GM18508 (cell line): ENCODE measurements around the gene RPP30.

Experiments
- ATAC-seq: cut with Tn5 transposase; IDR thresholded peaks from one replicate; pipeline ENCODE4 v1.9.1; 2021; ENCODE audit warnings: moderate number of reproducible peaks; ENCODE audit not compliant: insufficient read depth, unreplicated experiment

RPP30 gene

DNA sequence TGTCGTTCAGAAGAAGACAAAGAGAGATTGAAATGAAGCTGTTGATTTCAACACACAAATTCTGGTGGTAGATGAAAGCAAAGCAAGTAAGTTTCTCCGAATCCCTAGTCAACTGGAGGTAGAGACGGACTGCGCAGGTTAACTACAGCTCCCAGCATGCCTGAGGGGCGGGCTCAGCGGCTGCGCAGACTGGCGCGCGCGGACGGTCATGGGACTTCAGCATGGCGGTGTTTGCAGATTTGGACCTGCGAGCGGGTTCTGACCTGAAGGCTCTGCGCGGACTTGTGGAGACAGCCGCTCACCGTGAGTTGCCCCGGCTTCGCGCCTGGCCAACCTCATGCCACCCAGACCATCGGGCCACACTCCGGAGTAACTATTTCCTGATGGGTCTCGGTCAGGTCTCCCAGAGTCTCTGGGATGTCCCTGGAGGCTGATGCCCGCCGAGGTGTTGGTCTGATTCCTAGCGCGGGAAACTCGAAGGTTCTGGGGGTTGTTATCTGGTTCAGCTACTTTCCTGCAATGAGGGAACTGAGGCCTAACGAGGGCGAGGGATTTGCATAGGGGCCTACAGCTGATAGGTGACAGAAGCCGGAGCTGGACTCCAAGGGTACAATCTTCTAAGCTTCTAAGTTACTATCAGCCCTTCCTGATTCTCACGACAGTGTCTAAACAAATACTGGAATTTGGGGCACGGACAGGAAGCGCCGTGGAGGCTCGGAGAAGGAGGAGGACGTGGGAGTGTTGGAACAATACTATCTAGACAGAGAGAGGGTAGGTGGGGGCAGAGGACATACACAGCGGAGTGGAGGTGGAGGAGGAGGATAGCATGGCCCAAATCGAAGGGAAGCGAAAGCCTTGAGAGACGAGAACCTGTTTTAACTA, at the start of gene RPP30:
Gene RPP30, plus strand, starts transcription at position 209 of the 882 bp plus-strand sequence. Its CDS starts 13 bp downstream, at position 222.
- ATAC-seq: peak; percentile 73

DNA sequence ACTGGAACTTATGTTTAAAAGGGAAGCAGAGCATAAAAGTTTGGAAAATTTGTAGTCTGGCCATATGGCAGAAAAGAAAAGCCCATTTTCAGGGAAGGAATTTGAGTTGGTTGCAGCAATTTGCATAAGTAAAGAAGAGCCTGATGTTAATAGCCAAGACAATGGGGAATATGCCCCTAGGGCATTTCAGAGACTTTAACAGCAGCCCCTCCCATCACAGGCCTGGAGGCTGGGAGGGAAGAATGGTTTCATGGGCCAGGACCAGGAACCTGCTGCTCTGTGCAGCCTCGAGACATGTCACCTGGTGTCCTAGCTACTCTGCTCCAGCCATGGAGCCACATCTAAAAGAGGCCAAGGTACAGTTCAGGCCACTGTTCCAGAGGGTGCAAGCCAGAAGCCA, 49.3 kb upstream of the RPP30 start:
- no peak for ATAC-seq

DNA sequence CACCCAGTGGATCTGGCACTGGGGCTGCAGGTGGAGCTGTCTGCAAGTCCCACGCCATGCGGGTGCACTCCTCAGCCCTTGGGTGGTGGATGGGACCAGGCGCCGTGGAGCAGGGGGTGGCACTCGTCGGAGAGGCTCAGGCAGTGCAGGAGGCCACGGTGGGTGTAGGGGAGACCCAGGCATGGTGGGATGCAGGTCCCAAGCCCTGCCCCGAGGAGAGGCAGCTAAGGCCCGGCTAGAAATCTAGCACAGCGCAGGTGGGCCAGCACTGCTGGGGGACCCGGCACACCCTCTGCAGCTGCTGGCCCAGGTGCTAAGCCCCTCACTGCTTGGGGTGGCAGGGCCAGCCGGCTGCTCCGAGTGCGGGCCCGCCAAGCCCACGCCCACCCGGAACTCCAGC, 39.7 kb upstream of the RPP30 start:
- ATAC-seq: no peak

GRCh38 chr10:90834326-90834725, 37.4 kb upstream of the RPP30 start:
- ATAC-seq: no peak

- no peak for ATAC-seq
Observed at GRCh38 chr10:90837486-90837885, 34.3 kb upstream of the RPP30 start.

DNA sequence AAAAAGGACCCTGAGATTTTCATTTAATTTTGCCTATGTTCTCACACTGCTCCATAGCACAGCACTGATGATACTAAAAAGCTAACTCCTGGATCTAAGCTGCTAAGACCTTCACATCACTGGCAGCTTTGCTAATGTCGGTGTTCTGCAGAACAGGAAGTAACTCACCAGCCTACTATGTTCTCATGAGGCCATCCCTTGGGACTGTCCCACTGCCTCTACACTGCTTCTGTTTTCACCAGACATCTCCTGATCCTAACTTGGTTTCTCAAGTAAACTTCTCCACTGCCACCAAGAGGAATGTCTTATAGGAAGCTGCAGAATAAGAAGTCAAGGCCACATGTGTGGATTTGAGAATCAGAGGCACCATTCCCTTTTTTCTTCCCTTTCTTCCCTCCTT, 29.0 kb upstream of the RPP30 start:
- no peak for ATAC-seq

- no peak for ATAC-seq
Observed at GRCh38 chr10:90845726-90846125, 26.0 kb upstream of the RPP30 start.

DNA sequence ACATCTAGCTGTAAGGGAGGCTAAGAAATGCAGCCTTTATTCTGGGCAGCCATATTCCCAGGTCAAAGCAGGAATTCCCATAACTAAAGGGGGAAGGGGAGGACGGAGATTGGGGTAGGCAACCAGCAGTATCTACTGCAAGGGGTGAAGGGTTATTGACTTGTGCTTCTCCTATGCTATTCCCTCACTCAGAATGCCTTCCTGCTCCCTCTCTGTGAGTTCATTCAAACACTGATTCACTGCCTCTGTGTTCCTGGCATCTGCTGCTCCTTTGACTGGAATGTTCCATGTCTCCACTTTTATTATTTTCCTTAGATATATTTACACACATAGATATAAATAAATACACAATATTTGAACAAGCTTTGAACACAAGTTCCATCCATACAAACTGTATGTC, 25.0 kb upstream of the RPP30 start:
- ATAC-seq: no peak

DNA sequence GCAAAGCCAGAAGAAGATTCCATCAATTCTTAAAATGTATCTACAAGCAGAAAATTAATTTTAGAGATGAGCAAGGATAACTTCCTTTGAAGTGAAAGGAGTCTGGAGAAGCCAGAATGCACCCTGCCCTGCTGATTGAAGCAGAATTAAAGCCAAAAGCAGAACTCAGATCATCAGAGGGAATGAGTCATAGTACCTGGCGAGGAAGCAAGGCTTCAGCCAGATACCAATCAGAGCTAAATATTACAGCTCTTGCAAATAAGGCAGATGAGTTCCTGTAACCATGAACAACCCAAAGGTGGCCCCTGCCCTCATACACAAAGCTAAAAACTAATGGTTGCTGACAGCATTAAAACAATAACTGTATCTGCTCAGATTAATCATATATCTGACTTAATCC, 24.3 kb upstream of the RPP30 start:
- ATAC-seq: no peak

DNA sequence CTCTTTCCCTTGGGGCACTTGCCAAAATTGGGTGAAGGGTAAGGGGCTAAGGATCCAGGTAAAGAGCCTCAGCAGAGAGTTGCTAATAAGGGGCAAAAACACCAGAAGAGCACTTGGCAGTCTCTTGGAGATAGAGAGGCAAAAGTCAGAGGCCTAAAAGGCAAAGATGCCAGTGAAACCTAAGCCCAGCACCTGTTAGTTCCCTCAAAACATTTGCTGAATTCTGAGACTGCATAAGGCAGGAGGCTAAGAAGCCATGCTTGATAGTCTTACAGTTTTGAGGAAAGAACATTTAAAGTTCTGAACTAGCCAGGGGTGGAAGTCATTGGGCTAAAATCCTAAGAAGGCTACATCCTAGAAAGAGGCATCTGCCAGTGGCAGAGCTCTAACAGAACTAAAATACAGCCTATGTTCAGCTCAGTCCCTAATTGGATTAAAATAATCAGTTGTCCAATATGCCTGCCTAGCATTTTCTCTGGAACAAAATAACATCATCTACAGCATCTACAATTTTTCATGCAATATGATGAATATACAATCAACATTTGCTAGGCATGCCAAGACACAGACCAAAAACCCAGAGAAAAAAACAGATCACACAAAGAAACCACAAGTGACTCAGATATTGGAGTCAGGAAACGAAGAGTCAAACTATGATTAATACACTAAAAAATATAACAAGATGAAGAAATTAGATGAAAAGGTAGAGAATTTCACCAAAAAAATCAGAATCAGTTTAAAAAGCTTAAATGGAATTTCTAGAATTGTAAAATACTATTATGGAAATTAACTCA, 21.6 kb upstream of the RPP30 start:
- ATAC-seq: no peak

- no peak for ATAC-seq
Observed at GRCh38 chr10:90855126-90855525, 16.6 kb upstream of the RPP30 start.

DNA sequence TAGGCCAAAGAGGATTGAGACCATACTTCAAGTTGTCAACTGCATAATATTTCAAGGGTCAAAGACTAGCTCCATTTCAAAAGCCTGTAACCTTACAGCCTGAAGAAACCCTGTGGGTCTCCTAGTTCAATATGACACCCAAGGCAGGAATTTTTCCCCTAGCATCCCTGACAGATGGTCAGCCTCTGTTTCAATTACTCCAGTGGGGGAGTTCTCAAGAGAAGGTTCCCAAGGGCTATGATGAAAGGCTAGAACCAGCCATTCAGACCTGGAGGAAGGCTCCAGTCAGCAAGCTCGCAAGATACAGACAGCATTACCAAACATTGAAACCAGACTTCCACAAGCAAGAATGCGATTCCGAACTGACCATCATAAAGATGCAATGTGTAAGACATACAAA, 15.5 kb upstream of the RPP30 start:
- ATAC-seq: no peak

- no peak for ATAC-seq
Observed at GRCh38 chr10:90856964-90857634, 14.7 kb upstream of the RPP30 start.

- no peak for ATAC-seq
Observed at GRCh38 chr10:90857635-90858460, 13.9 kb upstream of the RPP30 start, which contains the start of gene HTR7. Gene HTR7 (minus strand): TSS chr10:90858039. CDS start chr10:90857671, 368 bp downstream.

- no peak for ATAC-seq
Observed at GRCh38 chr10:90858461-90858968, 13.3 kb upstream of the RPP30 start.

- no peak for ATAC-seq
Observed at GRCh38 chr10:90859321-90859751, 12.4 kb upstream of the RPP30 start.

DNA sequence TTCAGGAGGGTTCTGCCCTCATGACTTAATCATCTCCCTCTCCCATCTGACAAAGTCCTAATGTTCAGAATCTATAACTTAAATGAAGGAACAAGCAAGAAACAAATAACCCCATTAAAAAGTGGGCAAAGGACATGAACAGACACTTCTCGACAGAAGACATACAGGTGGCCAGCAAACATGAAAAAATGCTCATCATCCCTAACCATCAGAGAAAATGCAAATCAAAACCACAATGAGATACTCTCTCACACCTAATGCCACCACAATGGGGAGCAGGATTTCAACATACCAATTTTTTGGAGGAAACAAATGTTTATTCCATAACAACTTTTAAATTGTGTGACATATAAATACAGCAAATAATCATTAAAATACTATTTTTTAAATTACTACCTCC, 11.0 kb upstream of the RPP30 start:
- ATAC-seq: no peak

GRCh38 chr10:90862908-90863514, 8.8 kb upstream of the RPP30 start:
- no peak for ATAC-seq

DNA sequence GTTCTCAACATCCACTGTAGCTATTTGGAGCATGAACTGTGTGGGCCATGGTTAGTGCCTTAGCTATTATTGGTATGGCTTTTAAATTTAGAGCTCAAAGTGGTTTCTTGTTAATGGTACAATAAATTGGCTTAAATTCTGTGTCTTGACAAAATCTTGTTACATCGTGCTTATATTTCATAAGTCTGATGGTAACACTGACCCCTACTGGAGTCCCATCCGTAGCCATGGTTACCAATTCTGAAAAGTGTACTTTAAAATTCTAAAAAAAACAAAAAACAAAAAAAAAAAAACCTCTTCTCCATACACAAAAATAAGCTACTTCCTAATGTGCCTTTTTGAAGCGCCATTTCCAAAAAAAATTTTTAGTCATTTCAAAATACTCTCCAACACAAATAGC, 6.4 kb upstream of the RPP30 start:
- ATAC-seq: no peak
